GM11168 (cell line): ENCODE data around the gene KCNMB2.

Source experiments
- in situ Hi-C: fragments of 300-500 bp; cut with MboI; formaldehyde crosslinking; loops from one replicate; pipeline ENCODE4 v1.12.0; 2022; ENCODE audit warnings: low sequenced_read_pairs; ENCODE audit not compliant: unreplicated experiment

Gene KCNMB2

DNA sequence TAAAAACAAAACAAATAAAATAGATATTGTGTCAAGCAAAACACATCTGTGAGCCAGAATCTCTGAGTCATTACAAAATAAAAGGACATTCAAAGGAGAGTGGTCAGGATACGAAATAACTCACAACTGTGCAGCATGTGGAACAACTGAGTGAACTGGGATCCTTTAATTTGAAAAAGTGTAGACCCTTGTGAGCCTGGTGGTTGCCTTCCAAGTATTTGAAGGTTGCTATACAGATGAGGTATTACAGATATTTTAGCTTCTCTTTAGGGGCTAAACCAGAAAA is 26.7 kb downstream of the KCNMB2 start:
- in situ Hi-C loops: no loop called here

DNA sequence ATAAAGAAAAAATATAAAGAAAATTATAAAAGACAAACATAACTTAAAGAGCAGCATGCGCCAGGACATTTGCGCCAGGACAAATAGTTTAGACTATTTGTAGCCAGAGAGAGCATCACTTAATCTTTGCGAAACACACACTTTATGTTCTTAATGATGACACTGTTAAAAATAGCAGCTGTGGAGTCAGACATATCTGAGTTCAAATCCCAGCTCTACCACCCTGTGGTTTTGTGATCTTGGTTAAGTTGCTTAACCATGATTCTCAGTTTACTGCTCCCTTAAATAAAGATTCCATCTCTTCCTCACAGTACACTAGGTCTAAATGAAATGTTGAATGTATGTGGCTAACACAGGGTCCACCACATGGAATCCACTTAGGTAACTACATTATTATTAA is 31.4 kb downstream of the KCNMB2 start:
- in situ Hi-C loops: no loop called here

DNA sequence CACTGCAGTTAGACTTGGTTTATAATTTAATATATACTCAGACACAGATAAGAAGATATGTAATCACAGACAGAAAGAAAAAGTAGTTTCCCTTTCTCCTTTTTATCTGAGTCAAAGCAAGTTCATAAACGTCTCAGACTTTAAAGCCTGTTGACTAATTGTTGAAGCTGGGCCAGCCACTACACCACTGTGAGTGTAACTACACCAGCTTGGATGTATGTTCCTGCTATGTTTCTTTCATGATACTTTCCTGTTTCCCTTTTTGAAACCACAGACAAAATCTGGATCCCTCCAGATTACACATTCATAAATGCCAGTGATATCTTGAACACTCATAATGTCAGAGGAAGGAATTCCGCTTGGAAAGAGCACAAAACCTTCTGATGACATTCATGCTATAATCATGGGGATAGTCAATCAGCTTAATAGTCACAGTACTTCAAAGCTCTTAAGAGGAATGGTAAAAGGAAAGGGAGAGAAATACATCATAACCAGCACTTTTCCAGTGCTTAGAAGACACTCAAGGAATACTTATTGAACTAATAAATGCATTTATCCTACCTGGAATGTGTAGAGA is 32.0 kb downstream of the KCNMB2 start:
- in situ Hi-C loops: no loop called here

DNA sequence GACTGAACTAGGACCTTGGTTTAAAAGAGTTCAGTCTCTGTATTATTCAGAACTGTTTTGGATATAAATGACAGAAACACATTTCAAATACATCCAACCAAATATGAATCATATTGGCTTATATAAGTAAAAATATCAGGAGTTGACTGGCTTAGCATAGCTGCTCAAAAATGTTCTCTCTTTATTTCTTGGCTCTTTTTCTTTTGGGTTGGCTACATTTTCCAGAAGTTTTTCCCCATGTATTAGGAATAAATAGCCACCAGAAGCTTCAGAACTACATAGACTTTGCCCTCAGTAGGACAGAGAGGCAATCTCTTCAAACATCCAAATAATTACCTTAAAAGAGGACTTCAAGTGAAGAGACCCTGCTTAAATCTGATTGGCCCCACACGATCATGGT is 32.7 kb downstream of the KCNMB2 start:
- in situ Hi-C loops: no loop called here

DNA sequence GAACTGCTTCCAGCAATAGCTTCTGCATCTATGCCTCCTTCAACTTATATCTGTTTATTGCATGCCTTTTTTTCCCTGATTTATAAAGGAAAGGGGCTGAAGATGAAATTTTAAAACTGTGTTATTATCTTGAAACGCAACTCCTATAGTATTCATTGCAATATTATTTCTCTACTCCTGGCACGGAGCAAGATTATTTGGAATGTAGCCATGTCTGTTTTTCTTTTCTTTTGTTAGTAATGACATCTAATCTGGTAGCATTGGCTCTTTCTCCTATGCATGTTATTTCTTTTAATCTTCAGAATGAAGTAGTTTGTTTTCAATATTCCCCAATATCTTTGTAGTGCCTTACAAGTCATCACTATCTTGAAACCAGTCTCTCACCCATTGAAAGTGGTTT is 33.6 kb downstream of the KCNMB2 start:
- in situ Hi-C loops: no loop called here

DNA sequence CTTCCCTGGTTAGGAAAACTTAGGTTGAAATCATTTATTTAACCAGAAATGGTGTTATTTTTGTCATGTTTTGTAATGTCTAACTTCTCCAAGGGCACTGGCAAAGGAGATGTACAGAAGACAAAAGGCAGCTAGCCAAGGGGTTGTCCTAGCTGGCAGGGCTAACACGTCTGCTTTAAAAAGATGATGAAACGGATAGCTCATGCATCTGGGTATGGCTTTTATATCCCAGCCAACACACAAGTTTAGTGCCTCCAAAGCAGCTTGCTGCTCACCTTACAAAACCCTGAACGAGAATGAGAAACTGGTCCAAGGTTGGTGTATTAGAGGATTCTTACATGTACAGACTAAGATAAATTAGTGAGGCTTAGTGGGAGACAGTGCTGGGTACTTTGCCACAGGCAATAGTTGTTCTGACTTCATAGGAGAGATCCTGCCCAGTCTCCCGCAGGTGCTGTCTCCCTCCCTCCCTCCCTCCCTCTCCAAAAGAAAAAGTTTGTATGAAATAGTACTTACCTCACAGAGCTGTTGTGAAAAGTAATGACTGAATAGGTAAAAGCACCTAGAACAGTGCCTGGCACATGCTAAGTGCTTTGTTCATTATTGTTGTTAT is 47.8 kb downstream of the KCNMB2 start:
- in situ Hi-C loops: no loop called here

DNA sequence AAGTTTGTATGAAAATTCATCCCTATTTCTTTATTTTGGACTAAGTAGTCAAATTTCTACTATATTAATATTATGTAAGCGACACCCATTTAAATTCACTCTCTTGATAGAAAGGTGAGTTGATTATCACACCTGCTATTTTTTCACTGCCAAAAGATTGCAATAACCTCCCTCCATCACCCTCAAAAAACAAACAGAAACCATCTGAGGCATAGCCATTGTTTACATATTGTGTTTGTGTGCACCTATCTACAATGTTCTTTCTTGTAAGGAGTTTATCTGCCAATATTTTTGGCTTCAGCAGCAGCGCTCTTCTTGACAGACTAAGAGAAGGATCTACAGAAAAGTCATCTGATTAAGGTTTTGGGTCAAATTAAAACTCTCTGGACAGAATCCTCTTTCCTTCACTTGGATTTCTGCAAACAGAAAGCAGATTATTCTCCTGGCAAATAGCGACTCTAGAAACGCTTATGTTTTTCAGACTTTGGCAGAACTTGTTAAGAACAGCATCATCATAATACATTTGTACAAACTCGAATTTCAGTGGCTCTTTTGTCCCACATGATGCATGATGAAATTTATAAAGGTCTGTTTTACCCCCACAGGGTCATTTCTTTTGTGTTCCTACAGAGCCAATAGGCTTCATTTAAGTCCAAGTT is 48.6 kb downstream of the KCNMB2 start:
- in situ Hi-C loops: no loop called here

DNA sequence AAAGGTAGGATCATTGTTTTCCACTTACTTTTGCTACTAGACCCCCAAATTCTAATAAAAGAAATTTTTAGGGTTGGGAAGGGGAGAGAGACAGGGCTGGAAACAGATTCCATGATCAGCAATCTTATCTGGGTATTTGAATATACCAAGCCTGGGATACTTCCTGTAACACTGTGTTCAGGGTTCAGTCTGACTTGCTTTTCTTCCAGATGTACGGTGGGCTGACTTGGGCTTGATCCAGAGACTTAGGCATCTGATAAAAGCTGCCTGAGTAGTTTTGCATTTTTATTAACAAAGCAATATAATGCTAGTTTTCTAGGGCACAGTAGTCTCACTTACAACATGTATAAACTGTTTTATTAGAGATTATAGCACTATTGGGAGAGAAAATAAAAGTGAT is 49.2 kb downstream of the KCNMB2 start:
- in situ Hi-C loops: no loop called here

DNA sequence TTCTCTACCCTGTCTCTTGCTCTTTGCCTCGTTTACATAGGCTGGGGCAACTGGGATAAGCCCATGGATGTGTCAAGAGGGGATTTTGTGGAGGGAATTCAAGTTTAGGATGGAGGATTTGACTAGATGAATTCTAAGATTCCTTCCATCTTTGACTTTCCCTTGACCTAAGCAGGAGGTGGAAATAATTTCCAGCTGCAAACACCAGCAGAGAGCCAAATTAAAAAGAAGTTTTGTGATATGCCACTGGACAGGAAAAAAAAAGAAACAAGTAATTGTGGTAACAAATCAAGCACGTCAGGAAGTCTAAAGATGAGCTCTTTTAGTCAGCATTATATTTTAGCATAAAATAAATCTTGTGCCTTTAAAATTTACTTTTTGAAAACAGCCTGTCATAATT is 49.8 kb downstream of the KCNMB2 start:
- in situ Hi-C loops: no loop called here

DNA sequence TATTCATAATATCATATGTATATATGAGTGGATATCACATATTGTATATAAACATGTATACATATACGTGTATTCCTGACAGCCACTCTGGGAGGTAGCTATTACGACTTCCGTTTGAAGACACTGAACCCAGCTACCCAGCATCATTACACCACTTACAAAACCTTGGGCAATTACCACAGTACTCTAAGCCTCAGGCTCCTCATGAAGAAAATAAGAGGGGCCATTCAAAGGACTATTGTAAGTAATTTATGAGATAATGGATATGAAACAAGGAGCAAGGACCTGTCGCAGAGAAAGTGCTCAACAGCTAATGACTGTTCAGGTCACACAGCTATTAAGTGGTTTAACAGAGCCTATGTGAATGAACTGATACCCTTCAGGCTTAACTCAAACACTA is 52.4 kb downstream of the KCNMB2 start:
- in situ Hi-C loops: no loop called here

DNA sequence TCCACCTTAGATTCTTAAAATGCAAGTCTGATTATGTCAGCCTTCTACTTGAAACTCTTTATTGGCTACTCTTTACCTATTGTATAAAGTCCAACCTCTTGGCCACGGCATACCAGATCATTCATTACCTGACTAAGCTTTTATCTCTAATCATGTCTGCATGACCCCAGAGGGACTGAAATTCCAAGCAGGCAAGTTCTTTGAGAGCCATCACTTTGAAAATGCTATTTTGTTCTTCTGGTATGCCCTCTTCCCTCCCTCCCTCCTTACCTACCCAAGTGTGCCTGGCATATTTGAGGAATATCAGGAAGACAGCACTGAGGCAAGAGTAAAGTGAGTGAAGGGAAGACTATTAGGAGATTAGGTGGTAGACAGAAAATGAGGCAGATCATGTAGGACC is 57.5 kb downstream of the KCNMB2 start:
- in situ Hi-C loops: no loop called here

DNA sequence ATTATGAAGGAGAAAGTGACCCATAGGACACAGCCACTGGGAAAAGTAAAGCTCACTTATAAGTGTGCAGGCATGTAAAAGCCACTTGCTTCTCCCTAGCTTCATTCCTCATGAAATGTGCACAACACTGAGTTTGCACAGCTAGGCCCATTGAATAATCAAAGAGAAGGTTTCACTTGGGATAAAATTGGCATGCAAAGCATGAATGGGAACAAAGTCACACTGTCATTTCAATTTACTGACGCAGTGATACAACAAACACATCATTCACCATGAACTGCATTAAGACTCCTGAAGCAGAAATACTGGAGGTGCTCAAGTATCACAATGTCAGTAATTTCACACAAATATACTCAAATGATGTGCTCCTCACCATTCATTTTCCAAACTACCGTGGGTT is 61.1 kb downstream of the KCNMB2 start:
- in situ Hi-C loops: no loop called here

DNA sequence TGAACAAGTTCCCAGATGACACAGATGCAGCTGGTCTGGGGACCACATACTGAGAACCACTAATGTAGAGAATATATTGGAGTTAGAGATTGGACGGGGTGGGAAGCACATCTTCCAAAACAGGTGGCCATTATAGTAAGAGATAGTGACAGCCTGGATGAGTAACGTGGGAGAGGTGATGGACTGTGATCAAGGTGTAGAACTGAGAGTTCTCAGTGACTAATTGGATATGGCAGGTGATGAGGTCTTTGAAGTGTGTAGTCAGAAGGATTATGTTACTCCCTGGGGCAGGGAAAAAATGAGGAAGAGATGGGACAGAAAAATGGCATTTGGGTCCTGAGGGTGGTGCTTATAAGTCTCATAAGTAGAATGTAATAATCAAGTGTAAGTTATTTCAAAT is 66.6 kb downstream of the KCNMB2 start:
- in situ Hi-C loops: no loop called here

DNA sequence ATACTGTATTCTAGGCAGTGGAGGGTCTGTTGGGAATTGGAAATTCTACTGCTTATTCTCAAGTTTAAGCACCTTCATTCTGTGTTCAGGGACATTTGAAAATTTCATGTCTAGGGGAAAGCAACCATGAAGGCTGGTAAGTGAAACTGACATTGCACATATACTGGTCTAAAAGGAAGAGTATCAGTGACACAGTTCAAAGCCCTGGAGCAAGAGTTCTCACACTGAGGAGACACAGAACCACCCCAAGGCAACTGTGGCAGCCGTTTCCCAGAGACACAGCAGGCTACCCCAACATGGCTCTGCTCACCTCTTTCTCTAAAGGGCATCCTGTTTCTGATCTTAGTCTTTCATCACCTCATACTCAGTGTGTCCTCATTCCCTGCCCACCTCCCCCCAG is 67.5 kb downstream of the KCNMB2 start:
- in situ Hi-C loops: no loop called here

DNA sequence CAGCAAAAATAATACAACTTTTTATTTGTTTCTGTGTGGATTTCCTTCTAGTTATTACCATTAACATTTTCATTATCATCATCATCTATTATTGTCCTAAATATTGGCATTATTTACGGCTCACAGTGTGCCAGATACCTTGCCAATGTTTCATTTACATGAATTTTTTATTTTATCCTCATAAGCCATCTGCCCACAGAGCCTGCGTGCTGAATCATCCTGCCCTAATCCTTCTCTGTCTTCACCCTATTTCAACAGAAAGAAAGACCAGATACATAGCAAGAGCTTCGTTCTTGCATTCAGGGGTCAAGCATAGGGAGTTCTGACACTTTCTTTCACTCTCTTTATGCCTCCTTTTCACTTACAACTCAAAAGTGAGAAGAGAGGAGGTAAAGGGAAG is 82.0 kb downstream of the KCNMB2 start:
- in situ Hi-C loops: no loop called here

DNA sequence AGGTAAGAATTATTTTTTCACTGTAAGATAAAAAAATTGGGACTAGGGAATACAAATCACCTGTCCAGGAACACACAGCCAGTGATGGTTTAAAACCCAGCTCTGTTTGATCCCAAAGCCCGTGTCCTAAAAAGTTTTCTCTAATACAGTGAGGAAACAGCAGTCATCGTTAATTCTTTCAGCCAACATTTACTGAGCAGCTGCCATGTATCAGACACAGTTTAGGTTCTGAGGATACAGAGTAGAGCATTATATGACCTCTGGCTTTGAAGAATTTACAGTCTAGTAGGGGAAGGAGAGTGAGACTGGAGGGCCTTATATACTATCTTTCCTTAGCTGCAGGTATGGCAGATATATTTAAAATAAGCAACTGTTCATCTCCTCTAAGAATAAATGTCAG is 82.7 kb downstream of the KCNMB2 start:
- in situ Hi-C loops: no loop called here

DNA sequence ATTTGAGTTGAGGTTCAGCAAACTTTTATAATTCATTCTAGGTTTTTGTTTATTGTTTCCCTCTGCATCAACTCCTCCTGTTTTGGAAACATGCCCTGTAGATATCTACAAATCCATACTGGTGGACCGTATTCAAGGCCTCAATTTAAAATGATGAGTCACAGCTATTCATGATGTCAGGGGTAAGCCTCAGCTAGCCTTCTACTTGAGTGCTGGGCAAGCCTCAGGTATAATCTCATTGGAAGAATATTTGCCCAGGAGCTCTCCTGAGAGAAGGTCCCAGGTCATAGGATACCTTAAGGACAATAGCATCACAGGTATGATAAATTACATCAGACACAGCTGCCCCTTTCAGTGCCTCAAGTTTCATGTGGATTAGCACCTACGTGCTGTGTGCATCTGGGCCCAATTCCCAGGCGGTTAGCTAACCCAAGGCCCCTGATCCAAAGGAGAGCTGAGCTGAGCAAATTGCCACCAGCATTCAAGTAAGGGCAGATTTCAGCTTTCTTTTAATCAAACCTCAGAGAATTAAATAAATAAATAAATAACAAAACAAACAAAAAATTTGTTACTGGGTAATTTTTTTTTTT is 87.5 kb downstream of the KCNMB2 start:
- in situ Hi-C loops: no loop called here

DNA sequence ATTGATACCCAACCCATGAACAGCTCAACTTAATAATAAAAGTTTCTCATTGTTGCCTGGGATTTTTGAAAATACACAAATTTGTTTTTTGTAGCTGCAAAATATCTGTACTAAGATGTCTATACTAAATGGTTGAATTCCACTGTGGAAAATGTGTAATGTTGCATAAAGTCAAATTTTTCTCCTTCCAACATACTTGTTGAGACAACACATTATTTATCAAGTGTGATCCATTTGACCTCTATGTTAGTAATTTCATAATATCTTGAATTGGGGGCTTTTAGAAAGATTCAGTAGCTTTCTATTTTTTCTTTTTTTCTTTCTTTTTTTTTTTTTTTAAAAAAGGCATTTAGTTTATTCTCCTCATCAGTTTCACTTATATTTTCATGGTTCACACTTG is 88.0 kb downstream of the KCNMB2 start:
- in situ Hi-C loops: no loop called here

DNA sequence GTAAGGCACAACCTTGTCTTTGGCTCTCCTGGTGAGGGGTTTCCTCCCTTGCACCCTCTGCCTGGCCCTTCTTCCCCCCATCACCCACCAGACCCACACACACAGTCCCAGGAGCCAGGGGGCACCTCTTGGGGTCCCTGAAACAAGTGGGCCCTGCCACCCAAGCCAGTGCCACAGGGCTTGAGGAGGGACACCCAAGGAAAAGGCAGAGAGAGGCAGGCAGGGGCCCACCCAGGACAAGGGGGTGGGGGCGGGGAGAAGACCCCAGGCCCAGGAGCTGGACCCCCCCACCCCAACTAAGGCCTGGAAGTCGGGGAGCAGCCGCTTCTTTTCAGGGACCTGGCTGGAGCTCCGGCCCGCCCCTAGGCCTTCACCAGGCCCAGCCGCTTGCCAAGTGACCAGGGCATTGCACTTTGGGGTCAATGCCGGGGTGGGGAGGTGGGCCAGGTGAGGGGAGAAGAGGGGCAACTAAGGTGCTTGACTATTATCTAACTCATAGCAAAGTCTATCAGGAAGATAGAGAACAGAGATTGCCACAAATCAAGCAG is 88.9 kb downstream of the KCNMB2 start:
- in situ Hi-C loops: no loop called here

DNA sequence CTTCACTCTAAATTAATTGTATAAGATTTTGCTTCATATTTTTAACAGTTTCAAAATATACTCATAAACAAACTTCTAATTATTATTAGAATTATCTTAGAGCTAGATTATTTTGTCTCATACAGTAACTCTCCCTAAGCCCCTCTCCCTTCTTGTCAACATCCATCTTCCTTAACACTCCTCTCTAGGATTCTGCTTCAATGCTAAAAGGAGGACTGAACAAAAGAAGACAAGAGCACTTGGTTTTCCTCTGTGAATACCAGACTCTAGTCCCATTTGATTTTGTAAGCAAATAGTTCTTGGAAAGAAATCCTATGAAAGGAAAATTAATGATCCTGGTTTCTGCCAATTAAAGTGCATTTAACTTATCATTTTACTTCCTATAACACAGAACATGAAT is 91.8 kb downstream of the KCNMB2 start:
- in situ Hi-C loops: no loop called here

DNA sequence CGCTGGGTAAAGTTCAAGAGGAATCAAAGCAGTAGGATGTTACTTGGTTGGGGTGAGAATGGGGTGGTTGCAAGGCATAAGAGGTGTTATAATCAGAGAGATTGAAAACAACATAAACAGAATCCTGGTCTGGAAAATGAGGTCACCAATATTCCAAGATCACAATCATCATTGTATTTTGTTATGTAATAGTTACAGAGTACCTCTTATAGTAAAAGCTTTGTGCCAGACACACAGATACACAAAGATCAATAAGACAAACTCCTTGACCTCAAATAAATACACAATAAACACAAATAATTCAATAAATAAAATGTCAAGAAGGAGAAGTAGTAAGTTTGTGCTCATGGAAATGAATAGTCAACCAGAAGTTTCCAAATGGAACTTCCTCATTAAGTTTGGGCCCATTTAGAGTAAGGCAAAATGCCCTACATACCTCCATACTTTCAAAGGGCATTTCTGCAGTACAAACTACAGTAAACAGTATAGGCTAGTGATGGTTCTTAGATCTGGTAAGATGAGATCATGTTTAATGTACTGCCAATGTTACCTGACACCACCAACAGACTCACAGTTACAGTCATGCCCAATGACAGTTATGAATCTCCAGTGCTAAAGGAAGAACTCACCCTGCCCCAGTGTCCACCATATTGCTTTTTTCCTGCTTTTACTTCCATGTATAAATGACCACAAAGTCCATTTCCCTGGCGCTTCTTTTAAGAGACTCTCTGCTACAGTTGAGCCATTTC is 93.4 kb downstream of the KCNMB2 start:
- in situ Hi-C loops: no loop called here
